Panc1 (cell line): ENCODE data around the gene MKLN1. TPM values are rescaled to one million over a fixed set of nuclear protein-coding genes. Genes with fewer than 3 reads are reported as not detected.

Experiments
- ATAC-seq: fragments of 200-7000 bp; cut with Tn5 transposase; 2 replicates; pipeline ENCODE4 v1.9.1; 2020; ENCODE audit warnings: mild to moderate bottlenecking, moderate library complexity
- BruUV-seq: library from RNA; stranded (reverse); fragments of 400-500 nt; replicated peaks from 2 replicates; lab custom pipeline; 2021; lab: Mats Ljungman, UMichigan
- CTCF ChIA-PET: fragments of 300-600 bp; sonication (Branson Sonifier 250); formaldehyde crosslinking; loops from one replicate; lab custom pipeline; 2022; ENCODE audit warnings: antibody characterized with exemption; lab: Charles Lee
- POLR2A ChIA-PET: fragments of 300-600 bp; sonication (Branson Sonifier 250); formaldehyde crosslinking; loops from one replicate; lab custom pipeline; 2022; ENCODE audit warnings: antibody characterized with exemption; lab: Charles Lee
- DNase-seq: peaks from one replicate; pipeline ENCODE4 v3.0.0-alpha.2; 2010; ENCODE audit warnings: low read depth, low spot score
- H3K27ac ChIP-seq: 2 replicates; pipeline ENCODE4 v1.5.1; 2011; ENCODE audit warnings: mild to moderate bottlenecking, low read length, inconsistent platforms
- H3K27me3 ChIP-seq: fragments of 200-500 bp; sonication (Bioruptor generic); 2 replicates; pipeline ENCODE4 v1.6.0; 2014; ENCODE audit warnings: low read length, inconsistent platforms; ENCODE audit not compliant: control insufficient read depth, insufficient read depth
- H3K36me3 ChIP-seq: fragments of 200-500 bp; sonication (Bioruptor generic); 2 replicates; pipeline ENCODE4 v1.5.1; 2014; ENCODE audit warnings: inconsistent platforms, mild to moderate bottlenecking, low read length, moderate library complexity; ENCODE audit not compliant: control insufficient read depth, insufficient read depth
- H3K4me1 ChIP-seq: 2 replicates; pipeline ENCODE4 v1.5.1; 2011; ENCODE audit warnings: inconsistent platforms, mild to moderate bottlenecking, low read length, moderate library complexity; ENCODE audit not compliant: control insufficient read depth, insufficient read depth
- H3K4me3 ChIP-seq, 2 experiments: 2 replicates each; pipeline ENCODE4 v1.5.1; 2011 to 2012; ENCODE audit warnings: low read depth in 2 of 2, low read length in 2 of 2, mild to moderate bottlenecking in 2 of 2, inconsistent platforms in 1 of 2, moderate library complexity in 1 of 2
- H3K9me3 ChIP-seq: fragments of 200-500 bp; sonication (Bioruptor generic); 2 replicates; pipeline ENCODE4 v1.5.1; 2014; ENCODE audit warnings: low read depth, mild to moderate bottlenecking, inconsistent platforms, low read length, moderate library complexity; ENCODE audit not compliant: control insufficient read depth, insufficient read depth
- CTCF ChIP-seq: fragments of 450-650 bp; IDR thresholded peaks from 2 replicates; pipeline ENCODE4 v1.5.1; 2017; ENCODE audit warnings: mild to moderate bottlenecking
- POLR2AphosphoS5 ChIP-seq: IDR thresholded peaks from 2 replicates; pipeline ENCODE4 v1.6.1; 2012; ENCODE audit warnings: mild to moderate bottlenecking, low read depth, low read length, moderate library complexity
- REST ChIP-seq, 2 experiments: IDR thresholded peaks; 2 replicates each; pipeline ENCODE4 v1.6.1; 2011 to 2012; ENCODE audit warnings: low read depth in 2 of 2, control low read depth in 1 of 2, low read length in 1 of 2, mild to moderate bottlenecking in 1 of 2, moderate library complexity in 1 of 2; ENCODE audit not compliant: insufficient read depth in 1 of 2
- SIN3A ChIP-seq: IDR thresholded peaks from 2 replicates; pipeline ENCODE4 v1.6.1; 2012; ENCODE audit warnings: low read depth, mild to moderate bottlenecking, low read length, moderate library complexity, borderline replicate concordance; ENCODE audit not compliant: insufficient read depth
- TCF7L2 ChIP-seq: IDR thresholded peaks from 2 replicates; pipeline ENCODE4 v1.6.1; 2011; ENCODE audit warnings: mild to moderate bottlenecking, low read depth, low read length, inconsistent platforms
- in situ Hi-C: cut with HindIII; loops from 2 replicates; pipeline ENCODE4 v1.10.0; 2016; ENCODE audit warnings: low sequenced_read_pairs, low pct_unique_long_range_greater_than_20kb
- intact Hi-C: fragments of 100-400 bp; cut with micrococcal nuclease; formaldehyde crosslinking; loops from one replicate; pipeline ENCODE4 v1.10.0; 2022; ENCODE audit not compliant: unreplicated experiment
- total RNA-seq: library from RNA; stranded (reverse); gene quantifications from one replicate; pipeline ENCODE4 v1.2.1, GENCODE V29; 2021; ENCODE audit not compliant: unreplicated experiment

MKLN1 gene
- total RNA-seq, 1 experiment from 2014 or later, result 46.4 TPM

DNA sequence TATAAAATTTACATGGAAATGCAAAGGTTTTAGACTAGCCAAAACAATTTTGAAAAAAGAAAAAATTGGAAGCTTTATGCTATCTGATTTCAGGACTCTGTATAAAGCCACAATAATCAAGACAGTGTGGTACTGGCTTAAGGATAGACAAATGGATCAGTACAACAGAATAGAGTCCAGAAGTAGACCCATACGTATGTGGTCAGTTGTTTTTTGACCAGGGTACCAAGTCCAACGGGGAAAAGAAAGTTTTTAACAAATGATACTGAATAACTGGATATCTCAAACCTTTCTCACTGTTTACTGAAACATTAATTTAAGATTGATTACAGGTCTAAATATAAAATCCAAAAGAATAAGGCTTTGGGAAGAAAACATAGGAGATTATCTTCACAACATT lies 149.1 kb downstream of the MKLN1 start:
- H3K4me3 ChIP-seq, result no peak overlapping the region
- BruUV-seq, result no TSS peak
- in situ Hi-C loops, result no loop called here
- no peaks in the 10 kb centered on the region for H3K27me3 ChIP-seq
- no peak for ATAC-seq
- H3K9me3 ChIP-seq, result no peaks in the 10 kb centered on the region
- intact Hi-C loops, result no loop called here
- no peak overlapping the region for H3K27ac ChIP-seq
- H3K4me1 ChIP-seq, result no peaks in the 10 kb centered on the region
- ChIA-PET POLR2A (interaction anchor here (0.5 kb wide), 1 partner anchor 151 kb away, joined by 3 read pairs; no protein-coding TSS in a partner anchor), CTCF (no interaction called here)
- no peak for DNase-seq
- TF ChIP-seq SIN3A, result no peak
- no peak for TF ChIP-seq POLR2AphosphoS5
- TF ChIP-seq REST (IDR thresholded peaks at IDR 0.05; ENCODE audit: insufficient read depth in 1 of 2, low read depth in 2 of 2, low read length in 1 of 2), result no peak
- no peak for TF ChIP-seq TCF7L2
- TF ChIP-seq CTCF, result no peak
- H3K36me3 ChIP-seq, result peaks cover 5% of the 10 kb centered on the region; the same call in 1 of the 2 replicates

DNA sequence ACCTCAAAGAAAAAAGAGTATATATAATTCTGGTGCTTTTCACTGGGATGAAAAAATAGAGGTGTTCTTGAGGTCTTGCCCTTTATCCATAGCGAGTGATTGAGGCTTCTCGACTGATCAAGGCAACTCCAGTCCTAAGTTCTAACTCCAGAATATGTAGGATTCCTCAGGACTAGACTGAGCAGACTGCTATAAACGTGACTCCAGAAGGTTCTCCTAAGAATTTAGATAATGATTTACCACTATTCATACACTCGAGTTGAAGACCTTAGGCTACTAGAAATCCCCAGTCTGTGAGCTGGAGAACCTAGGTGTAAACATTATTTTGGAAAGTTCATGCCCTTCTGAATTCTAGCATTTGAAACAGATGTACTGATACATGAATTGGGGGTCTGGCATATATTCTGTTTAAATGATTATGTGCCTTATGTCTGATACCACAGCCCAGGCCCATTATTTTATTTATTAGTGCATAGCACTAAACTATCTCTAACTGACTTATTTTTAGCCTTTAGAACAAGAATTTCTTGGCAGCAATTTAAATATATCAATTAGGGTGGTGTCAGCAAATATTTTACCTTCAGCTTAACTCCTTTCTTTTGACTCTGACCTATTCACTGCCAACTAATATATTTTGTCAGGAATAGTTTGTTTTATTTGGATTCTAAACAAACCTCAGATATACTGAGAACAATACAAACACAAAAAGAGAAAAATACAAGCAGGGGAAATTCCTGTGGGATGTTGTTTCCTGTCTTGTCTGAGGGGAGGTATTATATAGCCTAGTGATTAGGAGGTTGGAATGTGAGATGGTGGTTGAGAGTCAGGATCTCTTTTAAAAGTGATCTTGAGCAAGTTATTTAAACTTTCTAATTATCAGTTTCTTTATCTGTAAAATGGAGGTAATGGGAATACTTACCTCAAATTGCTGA lies 153.0 kb downstream of the MKLN1 start:
- ATAC-seq (no peak), DNase-seq (no peak)
- intact Hi-C loops, result no loop called here
- CTCF ChIA-PET, result no interaction called here
- Histone ChIP-seq H3K9me3 (no peaks in the 10 kb centered on the region), H3K4me3 (no peak overlapping the region), H3K27me3 (no peaks in the 10 kb centered on the region), H3K36me3 (peaks cover 8% of the 10 kb centered on the region; the same call in 1 of the 2 replicates), H3K4me1 (no peaks in the 10 kb centered on the region), H3K27ac (no peak overlapping the region)
- no TSS peak for BruUV-seq
- in situ Hi-C loops, result no loop called here
- POLR2A ChIA-PET, result no interaction called here
- TF ChIP-seq POLR2AphosphoS5 (no peak), CTCF (no peak), SIN3A (no peak), TCF7L2 (no peak), REST (IDR thresholded peaks at IDR 0.05; ENCODE audit: insufficient read depth in 1 of 2, low read depth in 2 of 2, low read length in 1 of 2) (no peak)
